ENCODE data around the gene TMEM219.
"Not testable (repeated sequence)": the region's sequence is repeated elsewhere in the genome, so short reads cannot be mapped to it uniquely, and the experiment has no call there.

The TMEM219 gene

GRCh38 chr16:30011714-30012504, 50.0 kb downstream of the TMEM219 start:
- DNase-seq (ENCODE audit: low spot score) = no peak

DNA sequence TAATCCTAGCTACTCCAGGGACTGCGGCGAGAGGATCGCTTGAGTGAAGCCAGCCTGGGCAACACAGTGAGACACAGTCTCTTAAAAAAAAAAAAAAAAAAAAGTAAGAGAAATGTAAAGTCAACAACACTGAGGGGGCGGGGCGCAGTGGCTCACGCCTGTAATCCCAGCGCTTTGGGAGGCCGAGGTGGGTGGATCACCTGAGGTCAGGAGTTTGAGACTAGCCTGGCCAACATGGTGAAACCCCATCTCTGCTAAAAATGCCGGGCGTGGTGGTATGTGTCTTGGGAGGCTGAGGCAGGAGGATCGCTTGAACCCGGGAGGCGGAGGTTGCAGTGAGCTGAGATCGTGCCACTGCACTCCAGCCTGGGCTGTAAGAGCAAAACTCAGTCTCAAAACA, 50.7 kb downstream of the TMEM219 start:
- DNase-seq (ENCODE audit: low spot score) = not testable (repeated sequence)

GRCh38 chr16:30015450-30015849, 53.6 kb downstream of the TMEM219 start:
- not testable (repeated sequence) for DNase-seq (ENCODE audit: low spot score)

GRCh38 chr16:30016555-30017276, 54.8 kb downstream of the TMEM219 start:
- DNase-seq (ENCODE audit: low spot score) = no peak

DNA sequence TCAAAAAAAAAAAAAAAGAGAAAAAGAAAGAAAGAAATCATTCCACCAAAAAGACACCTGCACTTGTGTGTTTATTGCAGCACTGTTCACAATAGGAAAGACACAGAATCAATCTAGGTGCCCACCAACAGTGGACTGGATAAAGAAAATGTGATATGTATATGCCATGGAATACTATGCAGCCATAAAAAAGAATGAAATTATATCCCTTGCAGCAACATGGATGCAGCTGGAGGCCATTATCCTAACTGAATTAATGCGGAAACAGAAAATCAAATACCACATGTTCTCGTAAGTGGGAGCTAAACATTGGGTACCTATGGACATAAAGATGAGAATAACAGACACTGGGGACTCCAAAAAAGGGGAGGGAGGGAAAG, 55.4 kb downstream of the TMEM219 start:
- DNase-seq (ENCODE audit: low spot score) = no peak

DNA sequence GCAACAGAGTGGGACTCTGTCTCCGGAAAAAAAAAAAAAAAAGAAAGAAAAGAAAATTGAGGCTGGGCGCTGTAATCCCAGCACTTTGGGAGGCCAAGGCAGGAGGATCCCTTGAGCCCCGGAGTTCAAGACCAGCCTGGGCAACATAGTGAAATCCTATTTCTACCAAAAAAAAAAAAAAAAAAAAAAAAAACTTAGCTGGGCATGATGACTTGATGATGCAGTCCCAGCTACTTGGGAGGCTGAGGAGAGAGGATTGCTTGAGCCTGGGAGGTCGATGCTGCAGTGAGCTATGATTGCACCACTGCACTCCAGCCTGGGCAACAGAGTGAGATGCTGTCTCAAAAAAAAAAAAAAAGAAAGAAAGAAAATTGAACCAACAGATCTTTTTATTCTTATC, 56.1 kb downstream of the TMEM219 start:
- DNase-seq (ENCODE audit: low spot score) = not testable (repeated sequence)

- no peak for DNase-seq (ENCODE audit: low spot score)
These were observed 56.9 kb downstream of the TMEM219 start for GRCh38 chr16:30018731-30019158.
